HG03571 (cell line): ENCODE data around the gene ERO1B.
"Not testable (repeated sequence)": the region's sequence is repeated elsewhere in the genome, so short reads cannot be mapped to it uniquely, and the experiment has no call there.

Experiments
- ATAC-seq: cut with Tn5 transposase; IDR thresholded peaks from one replicate; pipeline ENCODE4 v1.9.1; 2021; ENCODE audit not compliant: unreplicated experiment

Gene ERO1B

GRCh38 chr1:236281654-236282424, at the start of gene ERO1B:
ERO1B (minus strand) TSS chr1:236281958; CDS start chr1:236281783, 175 bp downstream.
- ATAC-seq: peak; percentile 80

GRCh38 chr1:236331412-236331811, 49.7 kb upstream of the ERO1B start:
- ATAC-seq: not testable (repeated sequence)

GRCh38 chr1:236326432-236326831, 44.7 kb upstream of the ERO1B start:
- no peak for ATAC-seq

GRCh38 chr1:236325567-236325966, 43.8 kb upstream of the ERO1B start:
- no peak for ATAC-seq

- ATAC-seq: no peak
These were observed 42.2 kb upstream of the ERO1B start for GRCh38 chr1:236323819-236324411.

GRCh38 chr1:236322566-236323409, 41.0 kb upstream of the ERO1B start:
- ATAC-seq: no peak

- no peak for ATAC-seq
These were observed 39.3 kb upstream of the ERO1B start for GRCh38 chr1:236321101-236321500.

GRCh38 chr1:236320671-236321070, 38.9 kb upstream of the ERO1B start:
- ATAC-seq: no peak

- no peak for ATAC-seq
These were observed 38.5 kb upstream of the ERO1B start for GRCh38 chr1:236320214-236320613.

- ATAC-seq: no peak
These were observed 34.7 kb upstream of the ERO1B start for GRCh38 chr1:236316437-236316836.

GRCh38 chr1:236315518-236315917, 33.8 kb upstream of the ERO1B start:
- ATAC-seq: no peak

- ATAC-seq: no peak
These were observed 33.3 kb upstream of the ERO1B start for GRCh38 chr1:236315092-236315491.

- not testable (repeated sequence) for ATAC-seq
These were observed 32.3 kb upstream of the ERO1B start for GRCh38 chr1:236314050-236314449.

GRCh38 chr1:236313427-236313826, 31.7 kb upstream of the ERO1B start:
- ATAC-seq: no peak

GRCh38 chr1:236311040-236311439, 29.3 kb upstream of the ERO1B start:
- ATAC-seq: no peak

- ATAC-seq: no peak
These were observed 27.1 kb upstream of the ERO1B start for GRCh38 chr1:236308827-236309226.

- ATAC-seq: no peak
These were observed 25.7 kb upstream of the ERO1B start for GRCh38 chr1:236307435-236307834.

- no peak for ATAC-seq
These were observed 22.9 kb upstream of the ERO1B start for GRCh38 chr1:236304682-236305081.

- ATAC-seq: peak; percentile 77
These were observed 21.9 kb upstream of the ERO1B start for GRCh38 chr1:236303675-236304074.

- no peak for ATAC-seq
These were observed 21.2 kb upstream of the ERO1B start for GRCh38 chr1:236302941-236303340.

GRCh38 chr1:236301958-236302335, 20.2 kb upstream of the ERO1B start:
- no peak for ATAC-seq
